Measurements from ENCODE around the gene OR2G3.

- no peak for TF ChIP-seq GATA2 (IDR thresholded peaks at IDR 0.05; ENCODE audit: low read depth, low read length)
- TF ChIP-seq GATA3 (IDR thresholded peaks at IDR 0.05; ENCODE audit: low read depth, low read length), result no peak
Observed at GRCh38 chr1:247647864-247648263, 42.5 kb downstream of the OR2G3 start.

Measured in SH-SY5Y (cell line).